SK-N-SH treated with all-trans-retinoic acid at 6 μM for 48 hours (cell line): ENCODE measurements around the gene NT5C.
"Not testable (repeated sequence)": the region's sequence is repeated elsewhere in the genome, so short reads cannot be mapped to it uniquely, and the experiment has no call there.

Source experiments
- ATAC-seq: fragments of 200-7000 bp; cut with Tn5 transposase; 3 replicates; pipeline ENCODE4 v1.9.1; 2020; ENCODE audit warnings: mild to moderate bottlenecking, moderate library complexity
- ARNTL ChIP-seq: fragments of 450-650 bp; formaldehyde crosslinking; IDR thresholded peaks from 2 replicates; pipeline ENCODE4 v1.5.0; 2020; ENCODE audit warnings: low read depth, mild to moderate bottlenecking, moderate library complexity, borderline replicate concordance
- BACH2 ChIP-seq: fragments of 250-450 bp; sonication (Bioruptor Pico); IDR thresholded peaks from 2 replicates; pipeline ENCODE4 v1.9.0; 2021; ENCODE audit warnings: mild to moderate bottlenecking, borderline replicate concordance
- CSDC2 ChIP-seq: fragments of 250-450 bp; sonication (Bioruptor Pico); IDR thresholded peaks from 2 replicates; pipeline ENCODE4 v1.5.0; 2020; ENCODE audit warnings: mild to moderate bottlenecking, moderate library complexity
- ESRRG ChIP-seq: fragments of 250-450 bp; sonication (Bioruptor Pico); IDR thresholded peaks from 2 replicates; pipeline ENCODE4 v1.6.1; 2021; ENCODE audit warnings: mild to moderate bottlenecking
- GLIS3 ChIP-seq: fragments of 250-450 bp; sonication (Bioruptor Pico); IDR thresholded peaks from 2 replicates; pipeline ENCODE4 v1.5.0; 2020; ENCODE audit warnings: mild to moderate bottlenecking, moderate library complexity
- ISL1 ChIP-seq: fragments of 250-450 bp; sonication (Bioruptor Pico); IDR thresholded peaks from 2 replicates; pipeline ENCODE4 v2.1.2; 2022; ENCODE audit warnings: mild to moderate bottlenecking, moderate library complexity
- OSR1 ChIP-seq: fragments of 250-450 bp; sonication (Bioruptor Pico); IDR thresholded peaks from 2 replicates; pipeline ENCODE4 v1.8.0; 2022; ENCODE audit warnings: moderate library complexity, mild to moderate bottlenecking, inconsistent platforms
- PPARA ChIP-seq: fragments of 250-450 bp; sonication (Bioruptor Pico); IDR thresholded peaks from 2 replicates; pipeline ENCODE4 v1.5.0; 2020; ENCODE audit warnings: mild to moderate bottlenecking, borderline replicate concordance
- RARB ChIP-seq: fragments of 250-450 bp; sonication (Bioruptor Pico); IDR thresholded peaks from 2 replicates; pipeline ENCODE4 v1.8.0; 2021; ENCODE audit warnings: mild to moderate bottlenecking, moderate library complexity
- SNAI2 ChIP-seq: fragments of 250-450 bp; sonication (Bioruptor Pico); IDR thresholded peaks from 2 replicates; pipeline ENCODE4 v1.5.0; 2020; ENCODE audit warnings: mild to moderate bottlenecking, moderate library complexity
- TOX ChIP-seq: fragments of 250-450 bp; sonication (Bioruptor Pico); IDR thresholded peaks from 2 replicates; pipeline ENCODE4 v1.8.0; 2021; ENCODE audit warnings: mild to moderate bottlenecking, moderate library complexity, borderline replicate concordance
- ZC3H10 ChIP-seq: fragments of 250-450 bp; sonication (Bioruptor Pico); IDR thresholded peaks from 2 replicates; pipeline ENCODE4 v1.5.1; 2021; ENCODE audit warnings: mild to moderate bottlenecking, moderate library complexity
- ZFP3 ChIP-seq: fragments of 250-450 bp; sonication (Bioruptor Pico); IDR thresholded peaks from 2 replicates; pipeline ENCODE4 v1.5.0; 2020; ENCODE audit warnings: mild to moderate bottlenecking, moderate library complexity
- ZFP30 ChIP-seq: fragments of 450-650 bp; formaldehyde crosslinking; IDR thresholded peaks from 2 replicates; pipeline ENCODE4 v1.5.0; 2022; ENCODE audit warnings: mild to moderate bottlenecking, moderate library complexity
- ZNF565 ChIP-seq: fragments of 450-650 bp; formaldehyde crosslinking; conservative IDR thresholded peaks from 2 replicates; pipeline ENCODE4 v1.5.0; 2020; ENCODE audit warnings: low read depth, mild to moderate bottlenecking, moderate library complexity
- ZNF70 ChIP-seq: fragments of 450-650 bp; formaldehyde crosslinking; IDR thresholded peaks from 2 replicates; pipeline ENCODE4 v1.5.0; 2020; ENCODE audit warnings: mild to moderate bottlenecking, moderate library complexity
- ZNF8 ChIP-seq: fragments of 450-650 bp; formaldehyde crosslinking; IDR thresholded peaks from 2 replicates; pipeline ENCODE4 v1.5.0; 2020; ENCODE audit warnings: mild to moderate bottlenecking, moderate library complexity
- TF ChIP-seq, protein P1 (sequence below): fragments of 250-450 bp; sonication (Bioruptor Pico); IDR thresholded peaks from 2 replicates; pipeline ENCODE4 v1.5.1; 2020; ENCODE audit warnings: low read depth, mild to moderate bottlenecking, moderate library complexity
- TF ChIP-seq, protein P2 (sequence below): fragments of 250-450 bp; sonication (Bioruptor Pico); IDR thresholded peaks from 2 replicates; pipeline ENCODE4 v1.8.0; 2021; ENCODE audit warnings: low read depth, mild to moderate bottlenecking, moderate library complexity, borderline replicate concordance
- TF ChIP-seq, protein P3 (sequence below): fragments of 250-450 bp; sonication (Bioruptor Pico); IDR thresholded peaks from 2 replicates; pipeline ENCODE4 v1.5.0; 2020; ENCODE audit warnings: mild to moderate bottlenecking, moderate library complexity
- TF ChIP-seq, protein P4 (sequence below): fragments of 250-450 bp; sonication (Bioruptor Pico); IDR thresholded peaks from 2 replicates; pipeline ENCODE4 v1.5.1; 2021; ENCODE audit warnings: mild to moderate bottlenecking, moderate library complexity
- TF ChIP-seq, protein P5 (sequence below): fragments of 250-450 bp; sonication (Bioruptor Pico); IDR thresholded peaks from 2 replicates; pipeline ENCODE4 v1.8.0; 2020; ENCODE audit warnings: mild to moderate bottlenecking, moderate library complexity, borderline replicate concordance

NT5C gene

DNA sequence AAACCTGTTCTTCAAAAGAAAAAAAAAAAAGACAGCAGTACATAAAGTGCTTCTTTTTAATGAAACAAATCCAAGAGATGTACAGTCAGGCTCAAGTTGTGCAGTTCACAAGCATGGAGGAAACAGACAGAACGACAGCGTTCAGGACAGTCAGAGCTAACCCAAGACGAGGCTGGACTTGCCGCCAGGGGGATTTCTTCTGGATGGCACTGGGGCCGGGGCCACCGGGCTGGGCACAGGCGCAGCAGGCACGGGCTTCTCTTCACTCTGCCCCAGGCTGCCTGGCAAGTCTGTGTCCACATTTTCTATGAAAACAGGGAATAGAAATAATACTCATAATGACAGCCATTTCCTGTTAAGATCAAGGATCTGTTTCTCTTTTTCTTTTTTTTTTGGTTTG is 4.4 kb upstream of the NT5C start:
- TF ChIP-seq ZC3H10 (no peak), ZFP30 (CRISPR knock-in tag) (no peak), ZFP3 (CRISPR knock-in tag) (no peak), TOX (CRISPR knock-in tag) (no peak), ZNF70 (CRISPR knock-in tag) (no peak), ARNTL (no peak), ISL1 (no peak), SNAI2 (CRISPR knock-in tag) (no peak), GLIS3 (CRISPR knock-in tag) (no peak), ZNF8 (CRISPR knock-in tag) (no peak), RARB (no peak), PPARA (CRISPR knock-in tag) (no peak), BACH2 (CRISPR knock-in tag) (no peak), OSR1 (CRISPR knock-in tag) (no peak)
- TF ChIP-seq, protein P1, sequence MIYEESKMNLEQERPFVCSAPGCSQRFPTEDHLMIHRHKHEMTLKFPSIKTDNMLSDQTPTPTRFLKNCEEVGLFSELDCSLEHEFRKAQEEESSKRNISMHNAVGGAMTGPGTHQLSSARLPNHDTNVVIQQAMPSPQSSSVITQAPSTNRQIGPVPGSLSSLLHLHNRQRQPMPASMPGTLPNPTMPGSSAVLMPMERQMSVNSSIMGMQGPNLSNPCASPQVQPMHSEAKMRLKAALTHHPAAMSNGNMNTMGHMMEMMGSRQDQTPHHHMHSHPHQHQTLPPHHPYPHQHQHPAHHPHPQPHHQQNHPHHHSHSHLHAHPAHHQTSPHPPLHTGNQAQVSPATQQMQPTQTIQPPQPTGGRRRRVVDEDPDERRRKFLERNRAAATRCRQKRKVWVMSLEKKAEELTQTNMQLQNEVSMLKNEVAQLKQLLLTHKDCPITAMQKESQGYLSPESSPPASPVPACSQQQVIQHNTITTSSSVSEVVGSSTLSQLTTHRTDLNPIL = no peak
- TF ChIP-seq, protein P2, sequence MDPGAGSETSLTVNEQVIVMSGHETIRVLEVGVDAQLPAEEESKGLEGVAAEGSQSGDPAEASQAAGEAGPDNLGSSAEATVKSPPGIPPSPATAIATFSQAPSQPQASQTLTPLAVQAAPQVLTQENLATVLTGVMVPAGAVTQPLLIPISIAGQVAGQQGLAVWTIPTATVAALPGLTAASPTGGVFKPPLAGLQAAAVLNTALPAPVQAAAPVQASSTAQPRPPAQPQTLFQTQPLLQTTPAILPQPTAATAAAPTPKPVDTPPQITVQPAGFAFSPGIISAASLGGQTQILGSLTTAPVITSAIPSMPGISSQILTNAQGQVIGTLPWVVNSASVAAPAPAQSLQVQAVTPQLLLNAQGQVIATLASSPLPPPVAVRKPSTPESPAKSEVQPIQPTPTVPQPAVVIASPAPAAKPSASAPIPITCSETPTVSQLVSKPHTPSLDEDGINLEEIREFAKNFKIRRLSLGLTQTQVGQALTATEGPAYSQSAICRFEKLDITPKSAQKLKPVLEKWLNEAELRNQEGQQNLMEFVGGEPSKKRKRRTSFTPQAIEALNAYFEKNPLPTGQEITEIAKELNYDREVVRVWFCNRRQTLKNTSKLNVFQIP (CRISPR knock-in tag) = no peak
- TF ChIP-seq, protein P3, sequence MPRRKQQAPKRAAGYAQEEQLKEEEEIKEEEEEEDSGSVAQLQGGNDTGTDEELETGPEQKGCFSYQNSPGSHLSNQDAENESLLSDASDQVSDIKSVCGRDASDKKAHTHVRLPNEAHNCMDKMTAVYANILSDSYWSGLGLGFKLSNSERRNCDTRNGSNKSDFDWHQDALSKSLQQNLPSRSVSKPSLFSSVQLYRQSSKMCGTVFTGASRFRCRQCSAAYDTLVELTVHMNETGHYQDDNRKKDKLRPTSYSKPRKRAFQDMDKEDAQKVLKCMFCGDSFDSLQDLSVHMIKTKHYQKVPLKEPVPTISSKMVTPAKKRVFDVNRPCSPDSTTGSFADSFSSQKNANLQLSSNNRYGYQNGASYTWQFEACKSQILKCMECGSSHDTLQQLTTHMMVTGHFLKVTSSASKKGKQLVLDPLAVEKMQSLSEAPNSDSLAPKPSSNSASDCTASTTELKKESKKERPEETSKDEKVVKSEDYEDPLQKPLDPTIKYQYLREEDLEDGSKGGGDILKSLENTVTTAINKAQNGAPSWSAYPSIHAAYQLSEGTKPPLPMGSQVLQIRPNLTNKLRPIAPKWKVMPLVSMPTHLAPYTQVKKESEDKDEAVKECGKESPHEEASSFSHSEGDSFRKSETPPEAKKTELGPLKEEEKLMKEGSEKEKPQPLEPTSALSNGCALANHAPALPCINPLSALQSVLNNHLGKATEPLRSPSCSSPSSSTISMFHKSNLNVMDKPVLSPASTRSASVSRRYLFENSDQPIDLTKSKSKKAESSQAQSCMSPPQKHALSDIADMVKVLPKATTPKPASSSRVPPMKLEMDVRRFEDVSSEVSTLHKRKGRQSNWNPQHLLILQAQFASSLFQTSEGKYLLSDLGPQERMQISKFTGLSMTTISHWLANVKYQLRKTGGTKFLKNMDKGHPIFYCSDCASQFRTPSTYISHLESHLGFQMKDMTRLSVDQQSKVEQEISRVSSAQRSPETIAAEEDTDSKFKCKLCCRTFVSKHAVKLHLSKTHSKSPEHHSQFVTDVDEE (CRISPR knock-in tag) = no peak
- TF ChIP-seq, protein P4, sequence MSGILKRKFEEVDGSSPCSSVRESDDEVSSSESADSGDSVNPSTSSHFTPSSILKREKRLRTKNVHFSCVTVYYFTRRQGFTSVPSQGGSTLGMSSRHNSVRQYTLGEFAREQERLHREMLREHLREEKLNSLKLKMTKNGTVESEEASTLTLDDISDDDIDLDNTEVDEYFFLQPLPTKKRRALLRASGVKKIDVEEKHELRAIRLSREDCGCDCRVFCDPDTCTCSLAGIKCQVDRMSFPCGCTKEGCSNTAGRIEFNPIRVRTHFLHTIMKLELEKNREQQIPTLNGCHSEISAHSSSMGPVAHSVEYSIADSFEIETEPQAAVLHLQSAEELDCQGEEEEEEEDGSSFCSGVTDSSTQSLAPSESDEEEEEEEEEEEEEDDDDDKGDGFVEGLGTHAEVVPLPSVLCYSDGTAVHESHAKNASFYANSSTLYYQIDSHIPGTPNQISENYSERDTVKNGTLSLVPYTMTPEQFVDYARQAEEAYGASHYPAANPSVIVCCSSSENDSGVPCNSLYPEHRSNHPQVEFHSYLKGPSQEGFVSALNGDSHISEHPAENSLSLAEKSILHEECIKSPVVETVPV (CRISPR knock-in tag) = no peak
- TF ChIP-seq, protein P5, sequence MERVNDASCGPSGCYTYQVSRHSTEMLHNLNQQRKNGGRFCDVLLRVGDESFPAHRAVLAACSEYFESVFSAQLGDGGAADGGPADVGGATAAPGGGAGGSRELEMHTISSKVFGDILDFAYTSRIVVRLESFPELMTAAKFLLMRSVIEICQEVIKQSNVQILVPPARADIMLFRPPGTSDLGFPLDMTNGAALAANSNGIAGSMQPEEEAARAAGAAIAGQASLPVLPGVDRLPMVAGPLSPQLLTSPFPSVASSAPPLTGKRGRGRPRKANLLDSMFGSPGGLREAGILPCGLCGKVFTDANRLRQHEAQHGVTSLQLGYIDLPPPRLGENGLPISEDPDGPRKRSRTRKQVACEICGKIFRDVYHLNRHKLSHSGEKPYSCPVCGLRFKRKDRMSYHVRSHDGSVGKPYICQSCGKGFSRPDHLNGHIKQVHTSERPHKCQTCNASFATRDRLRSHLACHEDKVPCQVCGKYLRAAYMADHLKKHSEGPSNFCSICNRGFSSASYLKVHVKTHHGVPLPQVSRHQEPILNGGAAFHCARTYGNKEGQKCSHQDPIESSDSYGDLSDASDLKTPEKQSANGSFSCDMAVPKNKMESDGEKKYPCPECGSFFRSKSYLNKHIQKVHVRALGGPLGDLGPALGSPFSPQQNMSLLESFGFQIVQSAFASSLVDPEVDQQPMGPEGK (CRISPR knock-in tag) = no peak
- no peak for ATAC-seq

DNA sequence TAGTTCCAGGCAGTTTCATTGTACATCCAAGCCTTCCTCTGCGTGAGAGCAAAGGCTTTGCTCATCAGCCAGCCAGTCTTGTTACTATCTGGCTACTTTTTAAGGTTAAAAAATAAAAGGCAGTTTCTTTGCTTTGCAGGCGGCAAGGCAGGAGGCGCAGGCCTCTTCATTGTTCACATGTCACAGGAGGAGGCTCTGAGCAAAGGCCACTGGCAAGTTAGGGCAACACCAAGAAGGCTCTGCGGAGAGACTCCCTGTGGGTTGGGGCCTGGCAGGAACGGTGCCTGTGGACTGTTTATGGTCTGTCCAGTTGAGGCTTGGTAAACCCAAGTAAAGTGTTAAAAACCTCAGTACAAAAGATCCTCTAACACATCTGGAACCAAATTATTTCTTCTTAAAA is 3.9 kb upstream of the NT5C start:
- TF ChIP-seq ZNF8 (CRISPR knock-in tag) (no peak), TOX (CRISPR knock-in tag) (no peak), SNAI2 (CRISPR knock-in tag) (no peak), CSDC2 (no peak), OSR1 (CRISPR knock-in tag) (no peak), ISL1 (no peak), RARB (no peak), GLIS3 (CRISPR knock-in tag) (no peak), ZC3H10 (no peak), ARNTL (no peak), BACH2 (CRISPR knock-in tag) (no peak), ESRRG (CRISPR knock-in tag) (no peak), ZNF70 (CRISPR knock-in tag) (no peak), ZNF565 (CRISPR knock-in tag) (no peak), ZFP30 (CRISPR knock-in tag) (no peak)
- TF ChIP-seq, protein P4 (CRISPR knock-in tag) = no peak
- TF ChIP-seq, protein P3 (CRISPR knock-in tag) = no peak
- TF ChIP-seq, protein P2 (CRISPR knock-in tag) = no peak
- TF ChIP-seq, all 23 proteins: peak for 0
- no peak for ATAC-seq

DNA sequence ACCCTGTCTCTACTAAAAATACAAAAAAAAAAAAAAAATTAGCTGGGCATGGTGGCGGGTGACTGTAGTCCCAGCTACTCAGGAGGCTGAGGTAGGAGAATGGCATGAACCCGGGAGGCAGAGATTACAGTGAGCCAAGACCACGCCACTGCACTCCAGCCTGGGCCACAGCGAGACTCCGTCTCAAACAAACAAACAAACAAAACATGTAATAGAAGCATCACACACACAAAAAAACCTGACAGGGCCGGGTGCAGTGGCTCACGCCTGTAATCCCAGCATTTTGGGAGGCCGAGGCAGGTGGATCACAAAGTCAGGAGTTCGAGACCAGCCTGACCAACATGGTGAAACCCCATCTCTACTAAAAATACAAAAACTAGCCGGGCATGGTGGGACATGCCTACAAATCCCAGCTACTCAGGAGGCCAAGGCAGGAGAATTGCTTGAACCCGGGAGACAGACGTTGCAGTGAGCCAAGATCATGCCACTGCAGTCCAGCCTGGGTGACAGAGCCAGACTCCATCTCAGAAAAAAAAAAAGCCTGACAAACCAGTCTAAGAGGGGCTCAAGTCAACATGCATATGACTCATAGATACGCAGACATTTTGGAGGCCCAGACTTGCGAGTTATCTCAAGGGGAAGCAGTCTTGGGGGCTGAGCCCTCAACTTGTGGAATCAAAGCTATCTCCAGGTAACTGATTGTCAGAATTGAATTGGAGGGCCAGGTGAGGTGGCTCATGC is 2.2 kb upstream of the NT5C start:
- ATAC-seq = not testable (repeated sequence)
